Measurements from ENCODE around the gene NDRG4. TPM values are rescaled to one million over a fixed set of nuclear protein-coding genes. Genes with fewer than 3 reads are reported as not detected.

NDRG4 gene
- total and polyA plus RNA-seq, 8 donors = 1.9 to 48.7 (median 12.0) TPM

- Histone ChIP-seq H3K9me3 (no peaks in the 10 kb centered on the region), H3K27me3 (peaks cover 0 to 74% (median 35%) of the 10 kb centered on the region in 3 donors), H3K36me3 (no peaks in the 10 kb centered on the region), H3K4me1 (peaks cover 19 to 22% (median 21%) of the 10 kb centered on the region in 4 donors), H3K27ac (no peak overlapping the region), H3K4me3 (no peak overlapping the region)
- DNase-seq = no peak
- intact Hi-C loops (cut with DNase I; ENCODE audit: low total_unique reads) = loop anchor here (10.0 kb wide), 1 partner anchor 142 kb away; no protein-coding TSS in a partner anchor
- TF ChIP-seq POLR2A (IDR thresholded peaks at IDR 0.05) = no peak
- TF ChIP-seq CTCF (IDR thresholded peaks at IDR 0.05) = no peak
- no peak for TF ChIP-seq EP300 (IDR thresholded peaks at IDR 0.05)
- TF ChIP-seq POLR2AphosphoS5 (IDR thresholded peaks at IDR 0.05) = no peak
- 66 to 78% (median 74%) methylated on average over 8 of the region's 8 CpGs for WGBS, 5 donors
Observed at GRCh38 chr16:58502217-58502921, 2.4 kb downstream of the NDRG4 start.

- Histone ChIP-seq H3K9me3 (no peaks in the 10 kb centered on the region), H3K36me3 (no peaks in the 10 kb centered on the region), H3K4me1 (peaks cover 19 to 22% (median 21%) of the 10 kb centered on the region in 4 donors), H3K27ac (no peak overlapping the region), H3K4me3 (no peak overlapping the region), H3K27me3 (peaks cover 0 to 81% (median 35%) of the 10 kb centered on the region in 3 donors)
- no peak for DNase-seq
- TF ChIP-seq POLR2AphosphoS5 (IDR thresholded peaks at IDR 0.05) = no peak
- no peak for TF ChIP-seq POLR2A (IDR thresholded peaks at IDR 0.05)
- no peak for TF ChIP-seq CTCF (IDR thresholded peaks at IDR 0.05)
- no peak for TF ChIP-seq EP300 (IDR thresholded peaks at IDR 0.05)
- WGBS, 5 donors = 78 to 89% (median 87%) methylated on average over 13 to 14 of the region's 14 CpGs
- intact Hi-C loops (cut with DNase I; ENCODE audit: low total_unique reads) = loop anchor here (10.0 kb wide), 1 partner anchor 141 kb away; no protein-coding TSS in a partner anchor
Observed at GRCh38 chr16:58503166-58503862, 3.4 kb downstream of the NDRG4 start.

GRCh38 chr16:58503863-58504688 is 4.1 kb downstream of the NDRG4 start:
- intact Hi-C loops (cut with DNase I; ENCODE audit: low total_unique reads) = loop anchor here (10.0 kb wide), 1 partner anchor 141 kb away; no protein-coding TSS in a partner anchor
- H3K27me3 ChIP-seq = peaks cover 0 to 88% (median 35%) of the 10 kb centered on the region in 3 donors

More at GRCh38 chr16:58503863-58504688, 4.1 kb downstream of the NDRG4 start:
- no peaks in the 10 kb centered on the region for H3K36me3 ChIP-seq
- 89 to 95% (median 91%) methylated on average over 17 to 21 of the region's 21 CpGs for WGBS, 5 donors
- no peak overlapping the region for H3K27ac ChIP-seq
- H3K4me1 ChIP-seq = peaks cover 19 to 22% (median 21%) of the 10 kb centered on the region in 4 donors
- no peak for DNase-seq
- no peak overlapping the region for H3K4me3 ChIP-seq
- H3K9me3 ChIP-seq = no peaks in the 10 kb centered on the region
- TF ChIP-seq POLR2A (IDR thresholded peaks at IDR 0.05) (no peak), POLR2AphosphoS5 (IDR thresholded peaks at IDR 0.05) (no peak), EP300 (IDR thresholded peaks at IDR 0.05) (no peak), CTCF (IDR thresholded peaks at IDR 0.05) (no peak)

Measured in stomach (tissue), 9 donors.